COLO829 (cell line): Measurements from ENCODE around the gene LHB.
"Not testable (repeated sequence)": the region's sequence is repeated elsewhere in the genome, so short reads cannot be mapped to it uniquely, and the experiment has no call there.

Source experiments
- DNase-seq: peaks from one replicate; pipeline ENCODE4 v3.0.0; 2012; ENCODE audit warnings: low spot score

The LHB gene

DNA sequence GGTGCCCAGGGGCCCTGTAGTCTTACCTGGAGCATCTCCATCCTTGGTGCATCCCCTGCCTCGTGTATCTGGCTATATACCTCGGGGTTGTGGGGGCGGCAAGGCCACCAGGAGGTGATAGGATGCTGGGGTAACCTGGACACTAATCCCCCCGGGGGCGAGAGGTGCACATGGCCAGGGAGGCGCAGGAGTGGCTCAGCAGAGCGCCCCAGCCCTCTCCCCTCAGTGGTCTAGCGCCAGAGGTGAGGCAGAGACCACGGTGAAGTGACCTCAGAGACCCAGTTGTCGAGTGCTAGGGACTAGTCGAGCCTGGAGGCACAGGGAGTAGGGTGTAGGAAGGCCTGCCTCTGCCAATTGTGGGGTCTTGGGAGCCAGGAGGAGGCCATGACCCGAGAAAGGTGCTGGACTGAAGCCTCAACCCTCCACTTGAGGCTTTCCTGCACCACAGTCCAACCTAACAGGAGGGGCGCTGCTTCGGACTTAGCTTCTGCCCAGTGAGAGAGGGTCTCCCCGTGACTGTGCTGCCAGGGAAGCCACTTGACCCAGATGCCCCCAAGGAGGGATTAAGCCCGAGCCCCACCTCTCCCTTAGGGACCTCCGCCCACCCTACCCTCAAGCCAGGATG lies at the start of gene LHB:
Gene LHB, minus strand, starts transcription at position 51 of the 625 bp plus-strand sequence. Its CDS starts 10 bp downstream, at position 41.
- no peak for DNase-seq

DNA sequence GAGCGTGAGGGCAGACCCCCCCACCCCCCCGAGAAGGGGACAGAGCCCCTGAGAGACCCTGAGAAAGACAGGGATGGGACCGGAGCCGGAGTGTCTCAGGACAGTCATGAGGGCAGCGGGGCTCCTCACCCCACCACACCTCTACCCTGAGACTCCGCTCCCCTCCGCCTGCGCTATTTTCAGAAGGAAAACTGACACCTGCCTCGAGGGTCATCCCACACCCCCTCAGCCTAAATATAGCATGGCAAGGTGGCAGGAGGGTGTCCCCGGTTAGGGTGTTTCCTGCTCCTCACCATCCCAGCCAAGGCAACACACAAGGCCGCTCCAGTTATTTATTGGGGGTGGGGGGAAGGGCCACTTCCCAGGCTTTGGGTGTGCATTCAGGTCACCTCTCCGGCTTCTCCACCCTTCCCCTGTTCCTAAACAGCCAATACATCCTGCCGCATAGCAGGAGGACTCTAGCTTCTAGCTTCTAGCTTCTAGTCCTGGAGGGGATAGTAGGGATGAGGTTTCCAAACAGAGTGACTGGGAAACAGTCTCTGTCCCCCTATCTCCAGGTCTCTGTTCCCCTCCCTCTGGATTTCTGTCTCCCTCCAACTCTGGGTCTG lies 49.1 kb upstream of the LHB start:
- DNase-seq: no peak

DNA sequence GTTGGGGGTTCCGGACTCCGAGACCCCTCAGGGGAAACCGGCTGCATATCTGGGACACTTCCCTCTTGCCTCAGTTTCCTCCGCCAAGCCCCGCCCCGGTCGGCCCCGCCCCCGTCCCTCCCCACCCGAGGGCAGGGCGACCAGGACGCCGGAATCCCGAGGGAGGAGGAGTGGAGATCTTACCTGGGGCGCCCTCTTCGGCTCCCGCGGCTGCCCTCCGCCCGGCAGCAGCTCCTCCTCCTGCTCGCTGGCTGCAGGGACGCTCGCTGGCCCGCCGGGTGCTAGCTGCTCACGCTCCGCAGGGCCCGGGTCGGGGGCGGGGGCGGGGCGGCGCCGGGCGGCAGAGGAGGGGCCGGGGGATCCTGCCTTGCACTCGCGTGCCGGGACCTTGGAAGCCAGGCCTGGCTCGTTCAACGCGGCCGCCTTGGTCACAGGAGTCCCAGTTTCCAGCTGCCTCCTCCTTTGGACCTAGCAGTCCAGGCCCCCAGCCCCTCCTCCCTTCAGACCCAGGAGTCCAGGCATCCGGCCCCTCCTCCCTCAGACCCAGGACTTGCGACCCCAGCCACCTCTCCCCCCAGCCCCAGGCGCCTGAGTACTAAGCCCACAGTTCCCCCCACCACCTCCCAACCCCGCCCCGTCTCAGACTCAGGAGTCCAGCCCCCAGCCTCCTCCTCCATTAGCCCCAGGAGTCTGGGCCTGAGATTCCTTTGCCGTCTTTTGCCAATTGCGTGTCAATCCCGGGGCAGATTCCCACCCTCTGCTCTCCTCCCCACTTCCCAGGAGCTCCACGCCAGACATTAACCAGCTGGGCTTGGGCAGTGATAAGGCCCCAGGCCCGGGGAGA lies 48.1 kb upstream of the LHB start, which contains the start of gene NTF4:
Gene NTF4, minus strand, starts transcription at position 51 of the 844 bp plus-strand sequence. CDS start 2,821 bp downstream, outside the sequence.
- no peak for DNase-seq

DNA sequence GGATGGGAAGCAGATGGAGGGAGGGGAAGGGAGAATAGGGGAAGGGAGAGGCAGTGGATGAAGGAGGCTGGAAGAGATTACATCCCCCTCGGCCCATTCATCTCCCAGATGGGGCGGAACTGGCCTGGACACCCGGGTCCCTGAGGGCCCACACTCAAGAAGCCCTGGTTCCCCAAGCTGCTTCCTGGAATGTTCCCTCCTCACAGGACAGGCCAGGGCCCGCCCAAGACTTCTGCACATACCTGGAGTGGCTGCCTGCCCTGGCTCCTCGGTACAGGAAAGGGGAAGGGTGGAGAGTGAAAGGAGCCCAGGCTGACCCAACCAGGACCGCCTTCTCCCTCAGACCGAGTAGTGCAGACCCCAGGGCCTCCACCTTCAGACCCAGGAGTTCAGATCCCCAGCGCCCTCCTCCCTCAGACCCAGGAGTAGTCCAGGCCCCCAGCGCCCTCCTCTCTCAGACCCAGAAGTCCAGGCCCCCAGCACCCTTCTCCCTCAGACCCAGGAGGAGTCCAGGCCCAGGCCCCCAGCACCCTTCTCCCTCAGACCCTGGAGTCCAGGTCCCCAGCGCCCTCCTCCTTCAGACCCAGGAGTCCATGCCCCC lies 47.2 kb upstream of the LHB start:
- DNase-seq: no peak

DNA sequence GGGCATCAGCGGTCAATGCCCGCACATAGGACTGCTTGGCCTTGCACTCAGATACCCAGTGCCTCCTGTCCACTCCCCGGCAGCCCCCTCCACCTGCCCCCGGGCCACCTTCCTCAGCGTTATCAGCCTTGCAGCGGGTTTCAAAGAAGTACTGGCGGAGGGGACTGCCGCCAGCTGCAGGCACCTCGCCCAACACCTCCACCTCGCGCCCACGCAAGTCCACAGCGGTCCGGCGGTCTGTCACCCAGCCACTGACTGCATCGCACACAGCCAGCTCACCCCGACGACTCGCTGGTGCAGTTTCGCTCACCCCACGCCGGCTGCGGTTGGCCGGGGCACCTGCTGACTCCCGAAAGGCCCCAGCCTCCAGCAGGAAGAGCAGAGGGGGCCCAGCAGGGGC lies 44.6 kb upstream of the LHB start:
- DNase-seq: no peak

DNA sequence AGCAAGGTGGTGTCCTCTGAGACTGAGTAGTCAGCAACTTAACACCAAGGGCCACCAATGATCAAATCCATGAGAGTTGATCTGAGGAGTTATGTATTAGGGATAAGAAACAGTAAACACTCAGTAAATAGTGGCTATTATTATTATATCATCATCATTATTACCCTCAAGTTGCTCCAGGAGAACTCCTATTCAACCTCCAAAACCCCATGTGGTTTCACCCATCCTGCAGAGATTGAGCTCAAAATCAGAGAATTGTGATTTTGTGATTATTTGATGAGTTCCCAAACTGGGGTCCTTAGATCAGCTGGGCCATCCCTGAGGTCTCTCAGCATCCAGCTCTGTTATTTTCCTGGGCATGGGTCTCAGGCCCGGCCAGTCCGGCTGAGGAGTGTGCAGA lies 44.1 kb upstream of the LHB start:
- no peak for DNase-seq

DNA sequence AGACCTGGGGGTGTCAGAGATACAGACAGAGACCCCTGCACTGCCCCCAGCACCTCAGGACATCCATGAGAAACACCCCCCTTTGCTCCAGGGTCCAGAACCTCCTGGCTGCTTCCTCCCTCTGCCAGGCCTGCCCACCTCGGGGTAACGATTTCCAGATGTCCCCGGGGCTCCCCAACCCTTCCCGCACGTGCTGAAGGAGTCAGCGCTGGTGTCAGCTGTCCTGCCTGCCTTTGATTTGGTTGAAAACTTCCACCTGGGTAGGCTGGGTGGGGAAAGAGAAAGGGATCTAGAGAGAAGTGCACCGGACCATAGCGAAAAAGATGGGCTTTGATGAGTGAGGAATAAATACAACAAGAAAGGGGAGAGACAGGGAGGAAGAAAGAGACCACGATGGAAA lies 42.2 kb upstream of the LHB start:
- DNase-seq: no peak

DNA sequence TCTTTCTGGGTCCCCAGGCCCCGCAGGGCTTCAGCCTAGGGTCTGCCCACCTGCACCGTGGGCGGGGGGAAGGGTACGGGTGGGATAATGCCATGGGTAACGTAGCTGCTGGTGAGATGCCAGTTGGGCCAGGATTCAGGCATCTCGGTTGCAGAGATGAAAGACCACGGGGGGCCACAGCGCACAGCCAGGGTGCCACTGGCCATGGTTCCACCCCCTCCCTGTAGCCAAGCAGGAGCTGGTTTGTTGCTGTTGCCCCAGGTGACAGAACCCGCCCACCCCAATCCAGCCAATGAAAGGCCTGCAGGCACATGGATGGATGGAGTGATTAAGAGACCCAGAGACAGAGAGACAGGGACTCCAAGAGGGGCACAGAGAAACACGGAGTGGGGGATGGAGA lies 41.7 kb upstream of the LHB start:
- DNase-seq: no peak

DNA sequence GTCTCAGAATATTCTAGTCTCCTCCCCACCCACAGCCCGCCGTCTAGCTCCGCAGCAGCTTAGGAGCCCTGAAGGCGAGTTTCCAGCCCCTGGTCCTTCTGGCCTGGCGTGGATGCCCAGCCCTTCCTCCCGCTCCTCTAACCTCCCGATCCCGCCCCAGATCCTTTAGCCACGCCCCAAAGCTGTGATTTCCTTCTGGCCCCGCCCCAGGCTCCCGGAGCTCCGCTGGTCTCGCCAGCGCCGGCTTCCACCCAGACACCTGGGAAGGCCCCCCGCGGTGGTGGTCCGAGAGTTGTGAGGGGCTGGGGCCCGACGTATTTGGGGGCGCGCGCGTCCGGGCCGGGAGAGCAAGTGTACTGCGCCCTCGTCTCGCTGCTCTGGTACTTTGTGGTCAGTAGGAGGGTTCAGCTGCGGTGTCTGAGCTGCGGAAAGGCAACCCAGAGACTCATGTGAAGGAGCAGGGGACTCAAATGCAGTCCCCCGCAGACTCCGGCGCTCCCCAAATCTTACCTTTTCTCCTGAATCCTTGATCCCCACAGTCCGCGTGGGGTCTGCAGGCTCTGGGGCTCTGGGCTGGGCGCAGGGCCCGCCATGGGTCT lies 40.8 kb upstream of the LHB start, which contains the start of gene CGB7:
Gene CGB7, minus strand, starts transcription at position 114 of the 599 bp plus-strand sequence. CDS start 2,374 bp downstream, outside the sequence.
- peak; percentile 69 for DNase-seq

DNA sequence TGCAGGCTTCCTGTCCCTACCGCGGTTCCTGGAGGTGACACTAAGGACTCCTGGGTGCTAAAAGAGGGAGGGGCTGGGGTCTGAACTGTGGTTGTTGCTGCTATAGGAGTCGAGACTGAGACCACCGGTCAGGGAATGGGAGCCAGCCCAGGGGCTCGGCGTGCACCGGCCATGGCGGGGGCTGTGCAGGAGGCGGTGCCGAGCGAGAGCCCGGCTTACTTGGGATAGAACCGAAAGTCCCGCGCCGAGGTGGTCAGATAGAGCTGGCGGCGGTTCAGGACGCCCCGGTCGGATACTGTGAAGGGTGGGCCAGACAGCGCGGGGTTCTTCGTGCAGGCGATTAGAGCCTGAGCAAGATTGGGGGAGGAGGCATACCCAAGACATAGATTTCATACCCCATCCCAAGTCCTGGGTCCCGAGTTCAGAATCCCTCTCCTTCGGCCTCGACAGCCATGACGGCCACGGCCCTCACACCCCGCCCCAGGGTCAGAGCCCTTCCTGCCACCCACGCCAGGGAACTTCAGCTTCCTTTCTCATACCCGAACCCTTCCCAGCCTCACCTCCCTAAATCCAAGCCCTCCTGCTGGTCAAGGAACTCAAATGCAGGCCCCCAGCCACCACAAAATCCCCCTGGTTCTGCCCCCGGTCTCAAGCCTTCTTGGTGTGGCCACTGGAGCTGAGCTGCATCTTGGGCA lies 40.2 kb upstream of the LHB start:
- DNase-seq: not testable (repeated sequence)

DNA sequence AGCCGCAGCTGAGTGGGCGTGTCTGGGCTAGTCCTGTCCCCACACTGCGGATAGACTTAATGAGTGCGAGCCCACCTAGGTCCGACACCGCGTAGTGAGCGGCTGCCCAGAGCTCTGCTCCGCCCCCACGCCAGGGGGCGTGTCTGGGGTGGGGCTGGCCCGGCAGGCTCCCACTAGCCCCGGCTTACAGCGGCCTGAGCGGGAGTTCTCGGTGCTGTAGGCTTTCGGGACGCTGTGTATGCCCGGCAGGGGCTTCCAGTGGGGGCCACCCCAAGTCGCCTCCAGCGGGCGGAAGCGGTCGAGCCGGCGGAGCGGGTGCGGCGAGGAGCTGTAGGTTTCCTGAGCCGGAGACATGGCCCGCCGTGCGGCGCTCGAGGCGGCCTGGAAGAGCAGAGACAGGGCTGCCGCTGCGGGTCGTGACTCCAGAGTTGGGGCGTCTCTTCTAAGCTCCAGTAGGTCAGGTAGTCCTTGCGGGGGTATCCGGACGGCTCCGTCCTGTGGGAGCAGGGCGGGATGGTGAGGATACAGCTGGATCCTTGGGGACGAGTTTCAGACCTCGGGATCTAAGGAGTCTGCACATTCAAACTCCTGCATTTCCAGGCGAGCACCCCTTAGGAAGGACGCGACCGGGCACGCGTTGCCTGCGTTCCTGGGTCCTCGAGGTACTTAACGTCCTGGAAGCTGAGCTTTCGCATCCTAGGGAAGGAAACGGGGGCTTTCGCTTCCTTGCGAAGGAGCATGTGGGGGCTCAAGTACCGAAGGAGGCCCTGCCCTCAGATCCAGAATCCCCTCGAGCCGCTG lies 39.4 kb upstream of the LHB start:
- DNase-seq: peak; percentile 58

DNA sequence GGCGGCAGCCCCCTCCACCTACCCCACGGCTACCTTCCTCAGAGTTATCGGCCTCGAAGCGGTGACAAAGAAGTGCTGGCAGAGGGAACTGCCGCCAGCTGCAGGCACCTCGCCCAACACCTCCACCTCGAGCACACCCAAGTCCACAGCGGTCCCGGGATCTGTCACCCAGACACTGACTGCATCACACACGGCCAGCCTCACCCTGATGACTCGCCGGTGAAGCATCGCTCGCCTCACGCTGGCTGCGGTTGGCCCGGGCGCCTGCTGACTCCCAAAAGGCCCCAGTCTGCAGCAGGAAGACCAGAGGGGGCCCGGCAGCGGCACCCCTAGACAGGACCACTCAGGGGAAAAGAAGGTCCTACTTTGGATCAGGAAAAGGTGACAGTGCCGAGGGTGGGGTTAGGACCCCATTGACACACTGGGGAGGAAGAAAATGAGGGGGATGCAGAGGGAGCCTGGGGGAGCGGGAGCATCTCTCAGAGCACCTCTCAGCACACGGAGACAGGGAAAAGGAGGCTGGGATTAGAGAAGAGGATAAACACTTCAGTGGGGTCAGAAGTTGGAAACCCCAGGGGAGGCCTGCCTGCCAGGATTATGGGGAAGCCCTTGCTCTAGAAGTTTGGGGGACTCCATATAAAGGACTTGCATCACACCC lies 33.6 kb upstream of the LHB start:
- not testable (repeated sequence) for DNase-seq

DNA sequence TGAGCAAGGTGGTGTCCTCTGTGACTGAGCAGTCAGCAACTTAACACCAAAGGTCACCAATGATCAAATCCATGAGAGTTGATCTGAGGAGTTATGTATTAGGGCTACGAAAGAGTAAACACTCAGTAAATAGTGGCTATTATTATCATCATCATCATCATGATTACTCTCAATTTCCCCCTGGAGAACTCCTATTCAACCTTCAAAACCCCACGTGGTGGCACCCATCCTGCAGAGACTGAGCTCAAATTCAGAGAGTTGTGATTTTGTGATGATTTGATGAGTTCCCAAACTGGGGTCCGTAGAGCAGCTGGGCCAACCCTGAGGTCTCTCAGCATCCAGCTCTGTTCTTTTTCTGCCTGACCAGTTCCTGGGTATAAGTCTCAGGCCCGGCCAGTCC lies 32.9 kb upstream of the LHB start:
- not testable (repeated sequence) for DNase-seq

DNA sequence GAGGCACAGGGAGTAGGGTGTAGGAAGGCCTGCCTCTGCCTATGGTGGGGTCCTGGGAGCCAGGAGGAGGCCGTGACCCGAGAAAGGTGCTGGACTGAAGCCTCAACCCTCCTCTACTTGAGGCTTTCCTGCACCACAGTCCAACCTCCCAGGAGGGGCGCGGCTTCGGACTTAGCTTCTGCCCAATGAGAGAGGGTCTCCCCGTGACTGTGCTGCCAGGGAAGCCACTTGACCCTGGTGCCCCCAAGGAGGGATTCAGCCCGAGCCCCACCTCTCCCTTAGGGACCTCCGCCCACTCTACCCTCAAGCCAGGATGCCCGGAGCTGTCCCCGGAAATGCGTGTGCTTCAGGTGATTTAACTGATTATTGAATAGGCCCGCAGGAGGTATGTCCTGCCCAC lies 32.1 kb upstream of the LHB start, which contains the start of gene CGB8:
Gene CGB8, minus strand, starts transcription at position 101 of the 400 bp plus-strand sequence. CDS start 372 bp downstream, outside the sequence.
- DNase-seq: not testable (repeated sequence)

DNA sequence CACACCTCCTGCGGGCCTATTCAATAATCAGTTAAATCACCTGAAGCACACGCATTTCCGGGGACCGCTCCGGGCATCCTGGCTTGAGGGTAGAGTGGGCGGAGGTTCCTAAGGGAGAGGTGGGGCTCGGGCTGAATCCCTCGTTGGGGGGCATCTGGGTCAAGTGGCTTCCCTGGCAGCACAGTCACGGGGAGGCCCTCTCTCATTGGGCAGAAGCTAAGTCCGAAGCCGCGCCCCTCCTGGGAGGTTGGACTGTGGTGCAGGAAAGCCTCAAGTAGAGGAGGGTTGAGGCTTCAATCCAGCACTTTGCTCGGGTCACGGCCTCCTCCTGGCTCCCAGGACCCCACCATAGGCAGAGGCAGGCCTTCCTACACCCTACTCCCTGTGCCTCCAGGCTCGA lies 26.7 kb upstream of the LHB start, which contains the start of gene CGB5:
Gene CGB5, plus strand, starts transcription at position 301 of the 400 bp plus-strand sequence. CDS start 362 bp downstream, outside the sequence.
- not testable (repeated sequence) for DNase-seq

DNA sequence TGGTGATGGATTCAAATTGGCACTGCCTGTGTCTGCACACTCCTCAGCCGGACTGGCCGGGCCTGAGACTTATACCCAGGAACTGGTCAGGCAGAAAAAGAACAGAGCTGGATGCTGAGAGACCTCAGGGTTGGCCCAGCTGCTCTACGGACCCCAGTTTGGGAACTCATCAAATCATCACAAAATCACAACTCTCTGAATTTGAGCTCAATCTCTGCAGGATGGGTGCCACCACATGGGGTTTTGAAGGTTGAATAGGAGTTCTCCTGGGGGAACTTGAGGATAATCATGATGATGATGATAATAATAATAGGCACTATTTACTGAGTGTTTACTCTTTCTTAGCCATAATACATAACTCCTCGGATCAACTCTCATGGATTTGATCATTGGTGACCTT lies 25.8 kb upstream of the LHB start:
- not testable (repeated sequence) for DNase-seq

DNA sequence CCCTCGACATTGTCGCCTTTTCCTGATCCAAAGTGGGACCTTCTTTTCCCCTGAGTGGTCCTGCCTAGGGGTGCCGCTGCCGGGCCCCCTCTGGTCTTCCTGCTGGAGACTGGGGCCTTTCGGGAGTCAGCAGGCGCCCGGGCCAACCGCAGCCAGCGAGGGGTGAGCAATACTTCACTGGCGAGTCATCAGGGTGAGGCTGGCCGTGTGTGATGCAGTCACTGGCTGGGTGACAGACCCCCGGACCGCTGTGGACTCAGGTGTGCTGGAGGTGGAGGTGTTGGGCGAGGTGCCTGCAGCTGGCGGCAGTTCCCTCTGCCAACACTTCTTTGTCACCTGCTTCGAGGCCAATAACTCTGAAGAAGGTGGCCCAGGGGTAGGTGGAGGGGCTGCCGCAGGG lies 25.3 kb upstream of the LHB start:
- no peak for DNase-seq

DNA sequence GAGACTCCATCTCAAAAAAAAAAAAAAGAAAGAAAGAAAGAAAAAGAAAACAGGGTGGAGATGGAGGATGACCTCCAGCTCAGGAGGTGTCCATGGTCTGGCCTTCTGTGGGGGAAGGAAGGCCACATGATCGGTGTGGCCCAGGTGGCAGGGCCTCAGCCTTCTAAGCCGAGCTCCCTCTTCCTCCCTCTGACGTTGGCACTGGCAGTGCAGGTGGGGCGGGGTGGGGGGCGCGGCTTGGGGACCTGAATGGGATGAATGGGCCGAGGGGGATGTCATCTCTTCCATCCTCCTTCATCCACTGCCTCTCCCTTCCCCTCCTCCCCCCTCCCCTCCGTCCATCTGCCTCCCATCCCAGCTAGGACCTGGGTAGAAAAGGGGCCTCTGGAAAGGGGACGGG lies 22.8 kb upstream of the LHB start:
- not testable (repeated sequence) for DNase-seq

DNA sequence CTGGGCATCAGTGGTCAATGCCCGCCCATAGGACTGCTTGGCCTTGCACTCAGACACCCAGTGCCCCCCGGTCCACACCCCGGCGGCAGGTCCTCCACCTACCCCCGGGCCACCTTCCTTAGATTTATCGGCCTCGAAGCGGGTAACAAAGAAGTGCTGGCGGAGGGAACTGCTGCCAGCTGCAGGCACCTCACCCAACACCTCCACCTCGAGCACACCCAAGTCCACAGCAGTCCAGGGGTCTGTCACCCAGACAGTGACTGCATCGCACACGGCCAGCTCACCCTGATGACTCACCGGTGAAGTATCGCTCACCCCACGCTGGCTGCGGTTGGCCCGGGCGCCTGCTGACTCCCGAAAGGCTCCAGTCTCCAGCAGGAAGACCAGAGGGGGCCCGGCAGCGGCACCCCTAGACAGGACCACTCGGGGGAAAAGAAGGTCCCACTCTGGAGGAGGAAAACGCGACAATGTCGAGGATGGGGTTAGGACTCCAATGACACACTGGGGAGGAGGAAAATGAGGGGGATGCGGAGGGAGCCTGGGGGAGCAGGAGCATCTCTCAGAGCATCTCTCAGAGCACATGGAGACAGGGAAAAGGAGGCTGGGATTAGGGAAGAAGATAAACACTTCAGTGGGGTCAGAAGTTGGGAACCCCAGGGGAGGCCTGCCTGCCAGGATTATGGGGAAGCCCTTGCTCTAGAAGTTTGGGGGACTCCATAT lies 21.8 kb upstream of the LHB start:
- DNase-seq: not testable (repeated sequence)
